ENCODE results near the gene FAM53A.

FAM53A gene

DNA sequence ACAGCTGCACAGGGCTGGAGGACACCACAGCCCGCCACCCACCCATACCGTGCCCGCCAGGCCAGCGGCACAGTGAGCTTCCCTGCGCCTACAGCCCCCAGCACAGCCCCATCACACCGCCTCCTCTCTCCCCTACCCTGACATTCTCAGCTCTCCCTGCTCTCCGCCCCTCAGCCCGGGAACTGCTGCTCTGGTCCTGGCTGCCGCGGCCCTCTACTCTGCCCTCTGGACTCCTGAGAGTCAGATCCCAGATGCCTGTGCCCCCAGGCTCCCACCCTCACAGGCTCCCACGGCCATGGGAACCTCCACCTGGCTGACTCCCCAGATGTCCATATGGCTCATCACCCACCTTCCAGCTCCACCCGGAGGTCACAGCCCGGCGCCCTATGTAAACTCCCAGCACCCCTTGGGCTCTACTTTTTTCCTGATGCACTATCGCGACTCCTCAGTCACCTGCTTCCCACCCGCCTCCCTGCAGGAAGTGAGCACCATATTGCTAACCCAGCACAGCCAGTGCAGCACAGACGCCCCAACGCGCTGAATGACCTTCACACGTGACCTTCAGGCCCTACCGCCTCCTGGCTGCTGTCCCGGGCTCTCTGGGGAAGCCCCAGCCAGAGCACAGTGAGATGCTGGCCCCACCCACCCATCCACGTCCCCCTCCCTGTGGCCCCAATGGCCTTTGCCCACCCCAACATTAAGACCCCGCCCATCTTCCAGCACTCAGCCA is 23.0 kb downstream of the FAM53A start:
- DNase-seq (ENCODE audit: low spot score), result no peak

- DNase-seq (ENCODE audit: low spot score), result no peak
These were observed 24.7 kb downstream of the FAM53A start for GRCh38 chr4:1659104-1660043.

GRCh38 chr4:1658581-1658980 is 25.5 kb downstream of the FAM53A start:
- DNase-seq (ENCODE audit: low spot score), result no peak

- no peak for DNase-seq (ENCODE audit: low spot score)
These were observed 26.0 kb downstream of the FAM53A start for GRCh38 chr4:1658146-1658545.

- no peak for DNase-seq (ENCODE audit: low spot score)
These were observed 27.1 kb downstream of the FAM53A start for GRCh38 chr4:1656986-1657385.

- no peak for DNase-seq (ENCODE audit: low spot score)
These were observed 28.0 kb downstream of the FAM53A start for GRCh38 chr4:1656132-1656531.

DNA sequence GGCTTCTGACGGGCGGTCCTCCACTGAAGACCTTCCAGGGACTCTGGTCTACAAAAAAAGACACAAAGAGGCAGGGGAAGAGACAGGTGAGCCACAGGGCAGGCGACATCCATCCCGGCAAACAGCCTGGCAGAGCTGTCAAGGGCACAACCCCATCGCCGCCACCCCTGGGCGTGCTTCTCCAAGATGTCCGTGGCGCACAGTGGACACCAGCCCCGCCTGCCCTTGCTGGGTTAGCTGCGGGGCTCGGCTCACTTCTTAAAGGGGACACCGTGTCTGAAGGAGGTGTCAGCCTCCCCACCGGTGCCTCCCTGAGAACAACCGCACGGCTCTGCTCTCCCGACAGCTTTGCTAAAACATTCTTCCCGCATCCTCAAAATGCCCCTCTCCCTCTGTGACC is 28.4 kb downstream of the FAM53A start:
- DNase-seq (ENCODE audit: low spot score), result no peak

- DNase-seq (ENCODE audit: low spot score), result no peak
These were observed 29.0 kb downstream of the FAM53A start for GRCh38 chr4:1655081-1655480.

GRCh38 chr4:1654216-1654955 is 29.7 kb downstream of the FAM53A start:
- no peak for DNase-seq (ENCODE audit: low spot score)

DNA sequence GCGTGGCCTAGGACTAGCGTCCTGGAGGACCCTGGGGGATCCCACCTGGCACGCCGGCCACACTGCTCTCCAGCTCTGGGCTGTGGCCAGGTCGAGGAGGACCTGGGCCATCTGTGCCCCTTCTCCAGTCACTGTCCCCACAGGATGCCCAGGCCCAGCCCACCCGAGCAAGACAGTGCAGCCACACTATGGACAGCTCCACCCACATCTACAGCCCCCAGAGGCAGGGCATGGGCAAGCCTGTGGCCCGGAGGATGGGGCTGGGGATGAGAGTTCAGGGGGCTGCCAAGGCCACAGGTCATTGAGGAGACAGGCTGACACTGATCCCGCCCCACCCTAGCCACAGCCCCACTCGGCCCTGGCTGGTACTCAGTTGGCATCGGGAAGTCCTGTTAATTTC is 30.3 kb downstream of the FAM53A start:
- DNase-seq (ENCODE audit: low spot score), result no peak

- no peak for DNase-seq (ENCODE audit: low spot score)
These were observed 32.0 kb downstream of the FAM53A start for GRCh38 chr4:1652088-1652487.

- no peak for DNase-seq (ENCODE audit: low spot score)
These were observed 32.5 kb downstream of the FAM53A start for GRCh38 chr4:1651609-1652008.

GRCh38 chr4:1648962-1649361 is 35.2 kb downstream of the FAM53A start:
- DNase-seq (ENCODE audit: low spot score), result no peak

DNA sequence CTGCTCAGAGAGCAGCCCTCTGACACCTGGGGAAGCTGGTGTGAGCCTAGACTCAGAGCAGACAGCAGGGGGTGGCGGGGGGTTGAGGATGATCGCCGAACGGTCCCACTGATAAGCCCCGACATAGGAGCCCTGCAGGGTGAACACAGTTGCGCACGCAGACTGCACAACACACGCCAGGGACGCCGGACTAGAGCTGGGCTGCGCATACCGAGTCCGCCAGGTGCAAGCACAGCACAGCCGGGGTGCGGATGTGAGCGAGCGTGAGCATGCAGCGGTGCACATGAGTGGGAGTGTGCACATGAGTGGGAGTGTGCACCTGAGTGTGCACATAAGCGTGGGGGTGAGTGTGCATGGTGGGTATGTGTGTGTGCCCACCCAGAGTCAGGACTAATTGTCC is 36.7 kb downstream of the FAM53A start:
- no peak for DNase-seq (ENCODE audit: low spot score)

GRCh38 chr4:1646690-1647089 is 37.4 kb downstream of the FAM53A start:
- no peak for DNase-seq (ENCODE audit: low spot score)

DNA sequence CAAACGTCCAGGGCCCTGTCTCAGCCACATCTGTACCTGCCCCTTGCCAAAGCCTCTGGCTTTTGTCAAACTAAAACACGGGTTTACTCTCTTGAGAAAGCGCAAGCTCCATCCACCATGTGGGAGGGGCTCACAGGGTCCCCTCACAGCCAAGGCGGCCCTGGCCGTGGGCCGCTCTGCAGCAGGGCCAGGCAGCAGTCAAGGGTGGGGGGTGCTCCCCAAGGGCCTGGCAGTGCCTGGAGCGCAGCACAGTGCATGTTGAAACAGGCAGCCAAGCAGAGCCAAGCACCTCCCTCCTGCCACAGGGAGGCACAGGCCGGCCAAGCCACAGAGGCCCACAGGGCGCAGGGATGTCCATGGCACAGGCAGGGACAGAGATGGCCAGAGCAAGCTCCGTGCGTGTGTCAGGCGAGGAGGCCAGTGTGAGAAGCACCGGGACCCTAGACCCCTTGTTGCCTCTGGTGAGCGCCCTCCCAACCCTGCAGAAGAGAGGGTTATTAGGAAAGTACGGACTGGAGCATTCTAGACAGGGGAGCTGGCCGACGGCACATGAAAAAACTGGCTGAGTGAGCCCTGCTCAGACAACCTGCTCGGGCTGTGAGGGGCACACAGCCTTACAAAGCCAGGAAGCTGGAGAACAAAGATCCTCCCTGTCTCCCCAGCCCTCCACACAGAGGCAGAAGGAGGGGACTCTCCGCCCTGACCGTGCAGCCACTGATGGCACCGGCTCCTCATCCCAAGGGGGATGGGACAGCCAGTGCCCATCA is 39.0 kb downstream of the FAM53A start:
- DNase-seq (ENCODE audit: low spot score), result no peak

DNA sequence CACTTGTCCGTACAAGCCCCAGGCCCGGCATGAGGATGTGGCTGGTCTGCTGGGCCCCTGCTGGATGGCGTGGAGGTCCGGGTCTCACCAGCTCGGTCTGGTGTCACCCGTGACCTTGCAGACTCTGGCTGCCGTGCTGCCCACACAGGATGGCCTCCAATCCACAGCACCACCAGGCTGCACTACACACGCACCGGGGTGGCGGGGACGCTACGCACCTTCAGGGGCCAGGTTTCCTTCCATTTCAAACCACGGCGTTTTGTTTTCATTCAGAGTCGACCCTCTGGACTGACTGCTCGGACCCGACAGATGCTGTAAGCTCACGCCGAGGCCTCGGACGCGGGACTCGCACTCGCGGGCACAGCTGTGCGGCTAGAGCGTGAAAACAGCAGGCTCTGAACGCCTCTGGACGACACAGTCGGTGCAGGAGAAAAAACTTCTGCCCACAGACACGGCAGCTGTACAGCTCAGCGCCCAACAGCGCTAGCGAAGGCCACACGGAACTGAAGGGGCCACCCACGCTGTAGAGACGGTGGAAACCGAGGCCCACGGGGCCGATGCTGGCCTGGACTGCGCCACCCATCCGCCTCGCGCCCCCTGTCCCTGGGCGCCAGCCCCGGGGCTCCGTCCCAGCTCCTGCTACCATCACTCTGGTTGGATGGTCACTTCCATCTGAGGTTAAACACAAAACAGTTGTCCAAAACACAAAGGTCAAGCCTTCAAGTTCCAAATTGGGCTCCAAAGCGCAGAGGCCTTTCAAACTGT is 40.0 kb downstream of the FAM53A start:
- no peak for DNase-seq (ENCODE audit: low spot score)

GRCh38 chr4:1642196-1642951 is 41.7 kb downstream of the FAM53A start:
- no peak for DNase-seq (ENCODE audit: low spot score)

DNA sequence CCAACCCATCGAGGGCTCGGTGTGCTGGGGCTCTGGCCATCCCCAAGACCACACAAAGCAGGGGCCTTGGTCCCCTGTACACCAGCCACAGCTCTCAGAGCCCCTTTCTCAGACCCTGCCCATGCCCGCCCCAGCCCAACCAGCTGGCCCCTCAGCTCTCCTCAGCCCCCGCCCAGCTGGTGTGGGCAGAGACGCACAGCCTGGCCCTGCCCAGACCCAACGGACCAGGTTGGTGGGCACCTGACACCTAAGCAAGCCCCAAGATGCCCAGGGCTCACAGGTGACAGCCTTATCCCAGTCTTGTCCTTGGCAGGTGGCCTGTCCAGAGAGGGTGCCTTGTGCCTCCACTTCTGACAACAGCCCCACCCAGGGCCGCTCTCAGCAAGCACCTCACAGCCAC is 42.4 kb downstream of the FAM53A start:
- no peak for DNase-seq (ENCODE audit: low spot score)
